Heart left ventricle (tissue), 16 donors: ENCODE data around the gene LCE7A. TPM values are rescaled to one million over a fixed set of nuclear protein-coding genes. Genes with fewer than 3 reads are reported as not detected.

Experiments
- ATAC-seq, 4 donors: fragments of 200-7000 bp; cut with Tn5 transposase; one replicate each; pipeline ENCODE4 v1.9.1; 2020 to 2022; ENCODE audit warnings: moderate library complexity in 4 of 4, mild to moderate bottlenecking in 3 of 4, moderate number of reproducible peaks in 1 of 4
- DNase-seq, 5 donors: peaks; one replicate each; pipeline ENCODE4 v3.0.0-alpha.2; 2020
- H3K27ac ChIP-seq, 12 donors: fragments of 200-600 bp; sonication (generic) in 4 of 12; one replicate each; pipeline versions ENCODE4 v1.5.0 to v1.8.0; 2016 to 2022; ENCODE audit warnings: mild to moderate bottlenecking in 2 of 12
- H3K27me3 ChIP-seq, 9 donors: fragments of 200-600 bp; sonication (generic) in 2 of 9; one replicate each; pipeline versions ENCODE4 v1.5.1 to v1.8.0; 2016 to 2022; ENCODE audit warnings: mild to moderate bottlenecking in 3 of 9
- H3K36me3 ChIP-seq, 9 donors: fragments of 200-600 bp; sonication (generic) in 2 of 9; one replicate each; pipeline versions ENCODE4 v1.5.0 to v1.8.0; 2018 to 2022; ENCODE audit warnings: mild to moderate bottlenecking in 2 of 9
- H3K4me1 ChIP-seq, 12 donors: fragments of 200-600 bp; sonication (generic) in 4 of 12; one replicate each; pipeline versions ENCODE4 v1.5.0 to v1.8.0; 2016 to 2022; ENCODE audit warnings: mild to moderate bottlenecking in 3 of 12
- H3K4me3 ChIP-seq, 12 donors: fragments of 200-600 bp; sonication (generic) in 4 of 12; one replicate each; pipeline versions ENCODE4 v1.5.0 to v1.8.0; 2017 to 2022; ENCODE audit warnings: mild to moderate bottlenecking in 9 of 12, moderate library complexity in 4 of 12
- H3K9me3 ChIP-seq, 12 donors: fragments of 200-600 bp; sonication (generic) in 4 of 12; one replicate each; pipeline versions ENCODE4 v1.5.0 to v1.8.0; 2016 to 2022; ENCODE audit warnings: mild to moderate bottlenecking in 1 of 12
- POLR2A ChIP-seq, 2 donors: fragments of 450-650 bp; IDR thresholded peaks; one replicate each; pipeline ENCODE4 v1.6.1; 2017; ENCODE audit warnings: antibody characterized with exemption in 2 of 2, mild to moderate bottlenecking in 2 of 2, moderate library complexity in 2 of 2
- WGBS, 4 donors: extraction: QIAGEN DNeasy Blood & Tissue Kit in 2 of 4; methylation state at CpG; one replicate each; pipeline versions ENCODE4 v1.1.5 to v1.1.7; 2013 to 2018; 5-methylcytosine and 5-hydroxymethylcytosine counted together
- intact Hi-C, 10 donors: fragments of 100-400 bp; cut with DNase I; formaldehyde crosslinking; loops; one replicate each; pipeline versions ENCODE4 v1.11.1 to v1.14.2; 2022
- polyA plus RNA-seq, 2 donors: library from polyadenylated mRNA; stranded (reverse); fragments of 200-250 nt; gene quantifications; one replicate each; pipeline ENCODE4 v1.2.3, GENCODE V29; 2013
- total RNA-seq, 9 donors: library from RNA; depleted of rRNA in 2 of 9; stranded (reverse); fragments of >200 nt in 2 of 9; fragmentation: NEBNext Ultra II Directional in 3 of 9; extraction: Animal tissue kit (Norgen Biotek cat#: 25700) in 3 of 9; gene quantifications; one replicate each; pipeline versions ENCODE4 v1.1.0 to v1.2.4, GENCODE V29; 2016 to 2023
- TF ChIP-seq, protein P1 (sequence below), 12 donors: fragments of 200-600 bp; sonication (generic) in 4 of 12; IDR thresholded peaks; one replicate each; pipeline versions ENCODE4 v1.5.0 to v1.8.0; 2018 to 2022; ENCODE audit warnings: antibody characterized with exemption in 12 of 12, mild to moderate bottlenecking in 5 of 12
- donor health status: ischemic (EF 13 %, LVEDD 7.1; RV severe dilation, severe dysfunction).
- donor health status: healthy with polysubstance abuse.
- donor health status: DM: no; HTN: yes; CAD: no.
- donor health status: DM: no; HTN: no; CAD: no.
- donor health status: ischemic (EF 25% LVEDD 6.9; RV normal size, moderate dysfunction).
- donor health status: ischemic (EF 25% LVEDD 5.7; RV mildly dilated, moderate dysfunction).
- donor health status: healthy.
- donor health status: DM: yes; HTN: yes; CAD: no.
- donor health status: ischemic (EF 35%, LVEDD 5.7; RV mildly dilated, moderate dysfunction).
- donor health status: nonischemic (EF 11% LVEDD 7.7; RV severe dilation, severe dysfunction).
- donor health status: DM: yes; HTN: yes; CAD: no.
- donor health status: PGD.
- donor health status: ischemic (EF 29% LVEDD 5.4; RV normal size, mild dysfunction).
- donor health status: nonischemic (EF 23%, LVEDD 6.1; RV moderate dilation, normal function).

LCE7A gene
- total and polyA plus RNA-seq, 11 donors: not detected

DNA sequence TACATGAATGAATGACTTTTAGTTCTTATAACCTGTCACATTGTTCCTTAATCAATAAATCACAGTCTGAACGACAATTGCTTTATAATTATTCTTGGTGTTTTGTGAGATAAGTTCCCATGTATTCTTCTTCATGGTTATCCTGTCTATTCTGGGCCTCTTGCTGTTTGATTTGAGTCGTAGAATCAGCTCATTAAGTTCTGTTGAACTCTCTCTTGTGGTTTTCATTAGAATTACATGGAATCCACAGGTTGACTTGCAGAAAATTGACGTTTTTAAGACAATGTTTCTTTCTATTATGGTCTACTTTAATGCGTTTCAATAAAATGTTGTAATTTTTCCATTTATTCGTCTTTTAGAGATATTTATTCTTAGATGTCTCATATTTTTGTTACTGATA, 36.5 kb upstream of the LCE7A start:
- ATAC-seq: no peak
- H3K27ac ChIP-seq: no peak overlapping the region

DNA sequence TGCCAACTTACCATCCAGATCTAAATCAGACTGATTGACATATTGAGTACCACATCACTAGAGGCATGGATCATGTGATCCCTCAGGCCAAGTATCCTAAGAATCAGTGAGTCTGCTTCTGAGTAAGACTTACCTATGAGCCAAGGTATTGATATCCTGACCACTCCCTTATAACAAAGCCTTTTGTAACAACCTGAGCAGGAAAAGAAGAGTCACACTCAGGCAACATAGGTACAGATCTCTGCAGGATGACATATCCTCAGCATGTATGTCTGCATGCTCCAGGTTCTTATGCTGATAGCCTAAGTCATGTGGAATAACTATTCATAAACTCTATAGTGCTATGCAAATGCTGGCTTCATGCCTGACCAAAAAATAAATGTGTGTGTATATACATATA, 34.8 kb upstream of the LCE7A start:
- Histone ChIP-seq H3K27ac (no peak overlapping the region), H3K9me3 (no peaks in the 10 kb centered on the region), H3K27me3 (peaks cover 0 to 9% (median 0%) of the 10 kb centered on the region in 9 donors), H3K36me3 (no peaks in the 10 kb centered on the region), H3K4me1 (no peaks in the 10 kb centered on the region), H3K4me3 (no peak overlapping the region)
- intact Hi-C loops: no loop called here
- no peak for TF ChIP-seq POLR2A (IDR thresholded peaks at IDR 0.05)
- TF ChIP-seq, protein P1, sequence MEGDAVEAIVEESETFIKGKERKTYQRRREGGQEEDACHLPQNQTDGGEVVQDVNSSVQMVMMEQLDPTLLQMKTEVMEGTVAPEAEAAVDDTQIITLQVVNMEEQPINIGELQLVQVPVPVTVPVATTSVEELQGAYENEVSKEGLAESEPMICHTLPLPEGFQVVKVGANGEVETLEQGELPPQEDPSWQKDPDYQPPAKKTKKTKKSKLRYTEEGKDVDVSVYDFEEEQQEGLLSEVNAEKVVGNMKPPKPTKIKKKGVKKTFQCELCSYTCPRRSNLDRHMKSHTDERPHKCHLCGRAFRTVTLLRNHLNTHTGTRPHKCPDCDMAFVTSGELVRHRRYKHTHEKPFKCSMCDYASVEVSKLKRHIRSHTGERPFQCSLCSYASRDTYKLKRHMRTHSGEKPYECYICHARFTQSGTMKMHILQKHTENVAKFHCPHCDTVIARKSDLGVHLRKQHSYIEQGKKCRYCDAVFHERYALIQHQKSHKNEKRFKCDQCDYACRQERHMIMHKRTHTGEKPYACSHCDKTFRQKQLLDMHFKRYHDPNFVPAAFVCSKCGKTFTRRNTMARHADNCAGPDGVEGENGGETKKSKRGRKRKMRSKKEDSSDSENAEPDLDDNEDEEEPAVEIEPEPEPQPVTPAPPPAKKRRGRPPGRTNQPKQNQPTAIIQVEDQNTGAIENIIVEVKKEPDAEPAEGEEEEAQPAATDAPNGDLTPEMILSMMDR (IDR thresholded peaks at IDR 0.05): no peak
- ATAC-seq (no peak), DNase-seq (no peak)

More for the DNA sequence above, 36.5 kb upstream of the LCE7A start:
- intact Hi-C loops: no loop called here
- no peaks in the 10 kb centered on the region for H3K36me3 ChIP-seq
- no peak overlapping the region for H3K4me3 ChIP-seq
- H3K4me1 ChIP-seq: no peaks in the 10 kb centered on the region
- no peaks in the 10 kb centered on the region for H3K9me3 ChIP-seq
- DNase-seq: no peak
- no peak for TF ChIP-seq POLR2A (IDR thresholded peaks at IDR 0.05)
- TF ChIP-seq, protein P1 (IDR thresholded peaks at IDR 0.05): peak in 1 of 12 donors; percentile 30
- peaks cover 0 to 6% (median 0%) of the 10 kb centered on the region in 9 donors for H3K27me3 ChIP-seq
- 28 to 34% (median 30%) methylated on average over 5 of the region's 5 CpGs for WGBS, 4 donors

DNA sequence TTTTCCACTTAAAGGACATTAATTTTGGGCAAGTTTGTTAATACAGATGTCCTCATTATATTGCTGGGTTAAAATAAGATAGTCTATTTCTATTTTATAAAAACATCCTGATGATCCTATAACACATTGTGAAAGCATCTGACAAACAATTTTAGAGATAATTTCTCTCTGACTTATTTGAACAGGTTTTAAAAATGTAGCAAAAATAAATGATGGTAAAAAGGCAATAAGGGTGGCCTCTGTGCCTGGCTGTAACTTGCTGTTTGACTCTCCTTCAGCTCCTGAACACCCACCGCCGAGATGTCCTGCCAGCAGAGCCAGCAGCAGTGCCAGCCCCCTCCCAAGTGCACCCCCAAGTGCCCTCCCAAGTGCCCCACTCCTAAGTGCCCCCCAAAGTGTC, 32.6 kb upstream of the LCE7A start, which contains the start of gene LCE1A:
Gene LCE1A (plus strand): TSS at position 301 of the 400 bp plus-strand sequence. CDS start 0 bp downstream, at position 301.
- DNase-seq (no peak), ATAC-seq (no peak)
- Histone ChIP-seq H3K36me3 (no peaks in the 10 kb centered on the region), H3K4me1 (no peaks in the 10 kb centered on the region), H3K27ac (no peak within 1 kb of the TSS), H3K27me3 (peaks cover 0 to 16% (median 0%) of the 10 kb centered on the region in 9 donors), H3K4me3 (no peak within 1 kb of the TSS), H3K9me3 (no peaks in the 10 kb centered on the region)
- TF ChIP-seq, protein P1 (IDR thresholded peaks at IDR 0.05): no peak
- TF ChIP-seq POLR2A (IDR thresholded peaks at IDR 0.05): no peak
- intact Hi-C loops: no loop called here
- 69 to 82% (median 78%) methylated on average over 2 of the region's 2 CpGs for WGBS, 4 donors

DNA sequence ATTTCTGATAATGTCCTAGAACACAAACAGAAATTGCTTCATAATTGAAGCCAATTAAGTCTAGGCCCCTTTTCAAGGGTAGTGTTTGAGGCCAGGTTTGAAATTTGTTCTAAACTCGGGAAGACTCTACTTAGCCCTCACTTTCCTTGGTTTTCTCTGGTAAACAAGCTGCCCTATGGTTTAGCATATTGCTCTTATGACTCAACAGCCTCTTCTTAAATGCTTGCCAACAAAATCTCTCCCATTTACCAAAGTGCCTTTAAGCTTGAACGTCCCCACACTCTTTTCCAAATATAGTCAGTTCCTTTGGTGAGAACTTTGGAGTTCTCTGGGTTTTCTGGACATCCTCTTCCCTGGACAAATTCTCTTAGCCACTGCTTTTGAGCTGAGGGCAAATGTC, 22.9 kb upstream of the LCE7A start:
- Histone ChIP-seq H3K27me3 (no peaks in the 10 kb centered on the region), H3K4me1 (no peaks in the 10 kb centered on the region), H3K27ac (no peak overlapping the region), H3K9me3 (peaks cover 0 to 6% (median 0%) of the 10 kb centered on the region in 12 donors), H3K36me3 (no peaks in the 10 kb centered on the region), H3K4me3 (no peak overlapping the region)
- TF ChIP-seq POLR2A (IDR thresholded peaks at IDR 0.05): no peak
- TF ChIP-seq, protein P1 (IDR thresholded peaks at IDR 0.05): no peak
- intact Hi-C loops: no loop called here
- ATAC-seq (no peak), DNase-seq (no peak)
- WGBS, 4 donors: 34 to 51% (median 48%) methylated on average over 2 of the region's 2 CpGs
